IMR-90 (cell line): ENCODE results near the gene FIBIN. TPM values are rescaled to one million over a fixed set of nuclear protein-coding genes. Genes with fewer than 3 reads are reported as not detected.

Experiments used
- ATAC-seq: fragments of 200-7000 bp; cut with Tn5 transposase; 2 replicates; pipeline ENCODE4 v1.9.1; 2020; ENCODE audit warnings: low read depth, mild to moderate bottlenecking, moderate library complexity
- BruUV-seq: library from RNA; stranded (reverse); fragments of 400-500 nt; replicated peaks from 2 replicates; lab custom pipeline; 2021; lab: Mats Ljungman, UMichigan
- CTCF ChIA-PET: fragments of 300-600 bp; formaldehyde crosslinking; extraction: SDS; loops from one replicate; lab custom pipeline; 2021; ENCODE audit warnings: antibody characterized with exemption; lab: Yijun Ruan, JAX
- POLR2A ChIA-PET: fragments of 300-600 bp; sonication (Branson Sonifier 250); formaldehyde crosslinking; loops from one replicate; lab custom pipeline; 2022; ENCODE audit warnings: antibody characterized with exemption; ENCODE audit not compliant: unreplicated experiment; lab: Charles Lee
- DNase-seq: peaks from one replicate; pipeline ENCODE4 v3.0.0; 2013
- H2AFZ ChIP-seq: replicated peaks from 2 replicates; pipeline ENCODE3; 2013; ENCODE audit warnings: low read length, mild to moderate bottlenecking; ENCODE audit not compliant: poor library complexity
- H2AK5ac ChIP-seq: 2 replicates; pipeline ENCODE4 v1.6.1; 2013; ENCODE audit warnings: low read depth, low read length, inconsistent platforms
- H2AK9ac ChIP-seq: replicated peaks from 2 replicates; pipeline ENCODE3; 2013; ENCODE audit warnings: mild to moderate bottlenecking, low read depth, low read length, moderate library complexity; ENCODE audit not compliant: poor library complexity
- H2BK120ac ChIP-seq: 2 replicates; pipeline ENCODE4 v1.6.1; 2013; ENCODE audit warnings: low read depth, low read length, inconsistent platforms
- H2BK15ac ChIP-seq: 3 replicates; pipeline ENCODE4 v1.6.1; 2013; ENCODE audit warnings: low read depth, low read length, inconsistent platforms
- H2BK20ac ChIP-seq: 2 replicates; pipeline ENCODE4 v1.6.1; 2013; ENCODE audit warnings: low read depth, mild to moderate bottlenecking, inconsistent platforms, low read length, moderate library complexity
- H2BK5ac ChIP-seq: 2 replicates; pipeline ENCODE4 v1.6.1; 2013; ENCODE audit warnings: mild to moderate bottlenecking, low read depth, low read length, inconsistent platforms; ENCODE audit not compliant: poor library complexity, severe bottlenecking
- H3K14ac ChIP-seq: replicated peaks from 2 replicates; pipeline ENCODE4 v1.6.1; 2013; ENCODE audit warnings: low read depth, low read length, inconsistent platforms
- H3K18ac ChIP-seq: 2 replicates; pipeline ENCODE4 v1.6.1; 2013; ENCODE audit warnings: low read depth, low read length, control low read depth
- H3K23ac ChIP-seq: 2 replicates; pipeline ENCODE4 v1.6.1; 2013; ENCODE audit warnings: low read depth, low read length, inconsistent platforms
- H3K27ac ChIP-seq: 2 replicates; pipeline ENCODE4 v1.5.1; 2013; ENCODE audit warnings: mild to moderate bottlenecking, control low read depth, low read length; ENCODE audit not compliant: insufficient read depth
- H3K27me3 ChIP-seq: 2 replicates; pipeline ENCODE4 v1.6.1; 2013; ENCODE audit warnings: low read length; ENCODE audit not compliant: control insufficient read depth, insufficient read depth
- H3K36me3 ChIP-seq: 2 replicates; pipeline ENCODE4 v1.6.1; 2013; ENCODE audit warnings: low read length, mixed read lengths; ENCODE audit not compliant: control insufficient read depth, insufficient read depth
- H3K4ac ChIP-seq: 2 replicates; pipeline ENCODE4 v1.6.1; 2013; ENCODE audit warnings: low read depth, low read length, inconsistent platforms
- H3K4me1 ChIP-seq: 2 replicates; pipeline ENCODE4 v1.6.1; 2013; ENCODE audit warnings: low read length, mixed read lengths; ENCODE audit not compliant: control insufficient read depth, insufficient read depth
- H3K4me2 ChIP-seq: 2 replicates; pipeline ENCODE4 v1.6.1; 2013; ENCODE audit warnings: low read depth, mild to moderate bottlenecking, control low read depth, low read length, moderate library complexity
- H3K4me3 ChIP-seq: 2 replicates; pipeline ENCODE4 v1.5.1; 2013; ENCODE audit warnings: low read depth, mild to moderate bottlenecking, control low read depth, low read length, moderate library complexity; ENCODE audit not compliant: insufficient read depth
- H3K56ac ChIP-seq: 2 replicates; pipeline ENCODE4 v1.6.1; 2013; ENCODE audit warnings: low read length, inconsistent platforms; ENCODE audit not compliant: insufficient read depth; ENCODE audit errors: extremely low read depth
- H3K79me1 ChIP-seq, 2 experiments: 2 replicates each; pipeline ENCODE4 v1.6.1; 2013; ENCODE audit warnings: low read length in 2 of 2, inconsistent platforms in 1 of 2, low read depth in 1 of 2
- H3K9ac ChIP-seq: 2 replicates; pipeline ENCODE4 v1.6.1; 2013; ENCODE audit warnings: low read depth, low read length, control low read depth
- H3K9me1 ChIP-seq: 2 replicates; pipeline ENCODE4 v1.6.1; 2013; ENCODE audit warnings: low read length, inconsistent platforms; ENCODE audit not compliant: insufficient read depth
- H3K9me3 ChIP-seq: 2 replicates; pipeline ENCODE4 v1.6.1; 2013; ENCODE audit warnings: low read length; ENCODE audit not compliant: control insufficient read depth, insufficient read depth
- H4K20me1 ChIP-seq: 2 replicates; pipeline ENCODE4 v1.6.1; 2013; ENCODE audit warnings: low read length, inconsistent platforms; ENCODE audit not compliant: insufficient read depth
- H4K5ac ChIP-seq: 2 replicates; pipeline ENCODE4 v1.6.1; 2013; ENCODE audit warnings: mild to moderate bottlenecking, low read depth, low read length, control low read depth
- H4K8ac ChIP-seq, 2 experiments: 2 replicates each; pipeline ENCODE4 v1.6.1; 2013; ENCODE audit warnings: low read depth in 2 of 2, low read length in 2 of 2, control low read depth in 1 of 2, inconsistent platforms in 1 of 2
- H4K91ac ChIP-seq: 2 replicates; pipeline ENCODE4 v1.6.1; 2013; ENCODE audit warnings: low read depth, low read length, inconsistent platforms; ENCODE audit not compliant: insufficient read depth
- BHLHE40 ChIP-seq: fragments of 150-350 bp; IDR thresholded peaks from 2 replicates; pipeline ENCODE4 v1.6.1; 2016; ENCODE audit warnings: mild to moderate bottlenecking, low read depth, low read length
- FOS ChIP-seq: fragments of 150-350 bp; IDR thresholded peaks from 2 replicates; pipeline ENCODE4 v1.6.1; 2016; ENCODE audit warnings: low read depth, low read length
- RCOR1 ChIP-seq: IDR thresholded peaks from 2 replicates; pipeline ENCODE4 v1.6.1; 2012; ENCODE audit warnings: mild to moderate bottlenecking, low read length, improper control_type of control experiment; ENCODE audit not compliant: insufficient replicate concordance
- RFX5 ChIP-seq: IDR thresholded peaks from 2 replicates; pipeline ENCODE4 v1.8.0; 2012; ENCODE audit warnings: low read depth, mild to moderate bottlenecking, low read length, moderate library complexity
- SMC3 ChIP-seq: fragments of 150-350 bp; IDR thresholded peaks from 2 replicates; pipeline ENCODE4 v1.6.1; 2016; ENCODE audit warnings: low read depth, mild to moderate bottlenecking, antibody characterized with exemption, low read length, moderate library complexity
- WGBS, 2 experiments: methylation state at CpG; one replicate each; pipeline versions ENCODE4 v1.1.5 to v1.1.7; 2013; ENCODE audit warnings: missing lambda C conversion rate in 2 of 2; ENCODE audit not compliant: insufficient read length in 1 of 2; ENCODE audit errors: extremely low coverage in 2 of 2; 5-methylcytosine and 5-hydroxymethylcytosine counted together
- dilution Hi-C: fragments of 300-500 bp; cut with HindIII; formaldehyde crosslinking; loops from one replicate; pipeline ENCODE4 v1.14.3; 2018; ENCODE audit warnings: low sequenced_read_pairs; ENCODE audit not compliant: unreplicated experiment
- in situ Hi-C: fragments of 300-500 bp; cut with MboI; formaldehyde crosslinking; loops from 3 replicates; pipeline ENCODE4 v1.14.3; 2019; ENCODE audit warnings: low sequenced_read_pairs, inconsistent platforms, mixed read lengths
- intact Hi-C: fragments of 100-400 bp; cut with micrococcal nuclease; formaldehyde crosslinking; loops from 2 replicates; pipeline ENCODE4 v1.10.0; 2022
- polyA plus RNA-seq, 3 experiments: library from polyadenylated mRNA; depleted of rRNA; stranded (reverse); fragments of >200 nt; gene quantifications; 2 replicates each; pipeline ENCODE4 v1.2.3, GENCODE V29; 2012; ENCODE audit warnings: low replicate concordance in 1 of 3
- total RNA-seq: library from RNA; depleted of rRNA; stranded (reverse); fragments of >200 nt; gene quantifications from 2 replicates; pipeline ENCODE4 v1.2.3, GENCODE V29; 2012

Gene FIBIN
- total and polyA plus RNA-seq, 2 of the 4 experiments (the other 2 are of a cell fraction): 5.7 to 6.1 TPM

- H4K8ac ChIP-seq: no peak overlapping the region
- no peaks in the 10 kb centered on the region for H3K9me3 ChIP-seq
- 0 out of 2 replicates have a peak overlapping the region, but pooled peaks have one; percentile 24 for H3K18ac ChIP-seq
- ATAC-seq (no peak), DNase-seq (no peak)
- no peak overlapping the region for H4K5ac ChIP-seq
- in situ Hi-C loops: no loop called here
- no peak overlapping the region for H2AK5ac ChIP-seq
- no peak for TF ChIP-seq RCOR1
- no peak for TF ChIP-seq SMC3
- no peak for TF ChIP-seq FOS
- no peak for TF ChIP-seq RFX5
- no peak for TF ChIP-seq BHLHE40
- no peak overlapping the region for H3K14ac ChIP-seq
- H2BK5ac ChIP-seq: no peak overlapping the region
- no CpG with 5 or more reads among the region's 1 CpG for WGBS, 2 experiments
- no peaks in the 10 kb centered on the region for H3K27me3 ChIP-seq
- intact Hi-C loops: no loop called here
- H4K20me1 ChIP-seq: no peaks in the 10 kb centered on the region
- ChIA-PET CTCF (interaction anchor here (0.7 kb wide), 1 partner anchor 17 kb away, joined by 3 read pairs; no protein-coding TSS in a partner anchor), POLR2A (no interaction called here)
- H3K4me2 ChIP-seq: no peak overlapping the region; the same call in 1 of the 2 replicates
- H2AFZ ChIP-seq: no peak overlapping the region
- no peak overlapping the region; the same call in 1 of the 2 replicates for H3K4ac ChIP-seq
- no peak overlapping the region for H2AK9ac ChIP-seq
- H3K4me1 ChIP-seq: peaks cover 2% of the 10 kb centered on the region; the same call in 1 of the 2 replicates
- no peaks in the 10 kb centered on the region for H3K79me1 ChIP-seq
- H3K56ac ChIP-seq: no peak overlapping the region
- H3K27ac ChIP-seq: no peak overlapping the region
- dilution Hi-C loops: no loop called here
- no peaks in the 10 kb centered on the region for H3K9me1 ChIP-seq
- H3K9ac ChIP-seq: no peak overlapping the region
- H3K23ac ChIP-seq: no peak overlapping the region
- BruUV-seq: no TSS peak
- H3K36me3 ChIP-seq: no peaks in the 10 kb centered on the region
- peak overlapping the region; percentile 47; the same call in 1 of the 2 replicates for H2BK120ac ChIP-seq
- no peak overlapping the region for H3K4me3 ChIP-seq
- H4K91ac ChIP-seq: no peak overlapping the region
- H2BK20ac ChIP-seq: no peak overlapping the region
- no peak overlapping the region for H2BK15ac ChIP-seq
These were observed 30.1 kb upstream of the FIBIN start for GRCh38 chr11:26963764-26964163.
